A549 (cell line): ENCODE results near the gene IQCE. TPM values are rescaled to one million over a fixed set of nuclear protein-coding genes. Genes with fewer than 3 reads are reported as not detected.

Experiments used
- ATAC-seq, 2 experiments: fragments of 200-7000 bp in 1 of 2; fragments of >200 bp in 1 of 2; cut with Nextera tagmentation in 1 of 2; cut with Tn5 transposase in 1 of 2; 3 replicates each; pipeline versions ENCODE4 v1.8.0 to v1.9.1; 2018 to 2020; ENCODE audit warnings: mild to moderate bottlenecking in 1 of 2, moderate library complexity in 1 of 2
- CTCF ChIA-PET: fragments of 300-600 bp; sonication (Branson Sonifier 250); formaldehyde crosslinking; extraction: SDS; loops from one replicate; lab custom pipeline; 2021; ENCODE audit warnings: antibody characterized with exemption, inconsistent platforms; lab: Yijun Ruan, JAX
- POLR2A ChIA-PET: fragments of 350-600 bp; formaldehyde crosslinking; extraction: SDS; loops from one replicate; lab custom pipeline; 2021; ENCODE audit warnings: antibody characterized with exemption, inconsistent platforms; lab: Yijun Ruan, JAX
- DNase-seq, 2 experiments: peaks; one replicate each; pipeline versions ENCODE4 v3.0.0 to v3.0.0-alpha.2; 2011 to 2016; ENCODE audit warnings: low read depth in 1 of 2, low spot score in 1 of 2
- FAIRE-seq: peaks from 2 replicates; lab custom pipeline; 2011; peaks lifted over from hg19 to GRCh38; lab: Jason Lieb, UNC
- H3K27ac ChIP-seq, 2 experiments: fragments of >200 bp; sonication (Bioruptor Twin); formaldehyde crosslinking; 3 replicates each; pipeline ENCODE4 v1.5.1; 2016 to 2017
- H3K4me1 ChIP-seq: fragments of >200 bp; sonication (Bioruptor Twin); formaldehyde crosslinking; 3 replicates; pipeline ENCODE4 v1.6.1; 2016
- H3K4me2 ChIP-seq: fragments of >200 bp; sonication (Bioruptor Twin); formaldehyde crosslinking; 3 replicates; pipeline ENCODE4 v1.6.1; 2016
- H3K4me3 ChIP-seq: fragments of >200 bp; sonication (Bioruptor Twin); formaldehyde crosslinking; 3 replicates; pipeline ENCODE4 v1.5.1; 2016
- H3K9me3 ChIP-seq: fragments of >200 bp; sonication (Bioruptor Twin); formaldehyde crosslinking; 3 replicates; pipeline ENCODE4 v1.6.1; 2016
- BHLHE40 ChIP-seq: IDR thresholded peaks from 2 replicates; pipeline ENCODE4 v1.6.1; 2012; ENCODE audit warnings: low read depth, low read length, inconsistent platforms
- CHD2 ChIP-seq: fragments of 150-350 bp; IDR thresholded peaks from 2 replicates; pipeline ENCODE4 v1.6.1; 2014; ENCODE audit warnings: low read length; ENCODE audit not compliant: partially characterized antibody
- CHD4 ChIP-seq: fragments of 200-600 bp; sonication (generic); IDR thresholded peaks from 2 replicates; pipeline ENCODE4 v1.6.1; 2016; ENCODE audit warnings: antibody characterized with exemption, mild to moderate bottlenecking, borderline replicate concordance
- FOSL2 ChIP-seq, 2 experiments: fragments of 450-650 bp in 1 of 2; fragments of >200 bp in 1 of 2; sonication (Bioruptor Twin) in 1 of 2; formaldehyde crosslinking; IDR thresholded peaks; 2 replicates each; pipeline versions ENCODE4 v1.5.0 to v1.6.1; 2016 to 2020; ENCODE audit warnings: mild to moderate bottlenecking in 1 of 2, moderate library complexity in 1 of 2
- FOXS1 ChIP-seq: fragments of 250-450 bp; sonication (Bioruptor Pico); IDR thresholded peaks from 2 replicates; pipeline ENCODE4 v1.5.0; 2020; ENCODE audit warnings: mild to moderate bottlenecking, moderate library complexity
- GATA3 ChIP-seq: IDR thresholded peaks from 2 replicates; pipeline ENCODE4 v1.6.1; 2012; ENCODE audit warnings: borderline replicate concordance
- HEYL ChIP-seq: fragments of 250-450 bp; sonication (Bioruptor Pico); IDR thresholded peaks from 2 replicates; pipeline ENCODE4 v1.8.0; 2021; ENCODE audit warnings: mild to moderate bottlenecking, moderate library complexity
- HMGXB4 ChIP-seq: fragments of 250-450 bp; sonication (Bioruptor Pico); IDR thresholded peaks from 2 replicates; pipeline ENCODE4 v1.5.0; 2021; ENCODE audit warnings: mild to moderate bottlenecking, moderate library complexity, borderline replicate concordance
- KDM1A ChIP-seq: fragments of 200-600 bp; sonication (generic); IDR thresholded peaks from 2 replicates; pipeline ENCODE4 v1.6.1; 2016; ENCODE audit warnings: low read depth, mild to moderate bottlenecking
- MAZ ChIP-seq: fragments of 150-350 bp; IDR thresholded peaks from 2 replicates; pipeline ENCODE4 v1.6.1; 2014; ENCODE audit warnings: antibody characterized with exemption, low read depth, low read length, borderline replicate concordance
- MYC ChIP-seq: IDR thresholded peaks from 2 replicates; pipeline ENCODE4 v1.6.1; 2012; ENCODE audit warnings: mild to moderate bottlenecking, inconsistent platforms, low read length, improper control_type of control experiment, borderline replicate concordance
- NPAS2 ChIP-seq: fragments of 250-450 bp; sonication (Bioruptor Pico); IDR thresholded peaks from 2 replicates; pipeline ENCODE4 v1.8.0; 2022; ENCODE audit warnings: mild to moderate bottlenecking, moderate library complexity, borderline replicate concordance
- NR3C1 ChIP-seq: fragments of >200 bp; sonication (Bioruptor Twin); formaldehyde crosslinking; IDR thresholded peaks from 3 replicates; pipeline ENCODE4 v1.6.1; 2017
- PHF8 ChIP-seq: fragments of 200-600 bp; sonication (generic); IDR thresholded peaks from 2 replicates; pipeline ENCODE4 v1.6.1; 2016; ENCODE audit warnings: low read depth, mild to moderate bottlenecking, antibody characterized with exemption, moderate library complexity, borderline replicate concordance
- POLR2A ChIP-seq: IDR thresholded peaks from 2 replicates; pipeline ENCODE4 v1.6.1; 2012; ENCODE audit warnings: mild to moderate bottlenecking, low read length
- POLR2AphosphoS2 ChIP-seq: conservative IDR thresholded peaks from 2 replicates; pipeline ENCODE4 v1.6.1; 2012; ENCODE audit warnings: low read length, improper control_type of control experiment, inconsistent platforms
- RCOR1 ChIP-seq: fragments of 150-350 bp; IDR thresholded peaks from 2 replicates; pipeline ENCODE4 v1.6.1; 2014; ENCODE audit warnings: antibody characterized with exemption, low read length, low read depth
- REST ChIP-seq: fragments of 200-600 bp; sonication (generic); IDR thresholded peaks from 2 replicates; pipeline ENCODE4 v1.6.1; 2016; ENCODE audit warnings: antibody characterized with exemption, mild to moderate bottlenecking, moderate library complexity
- RNF2 ChIP-seq: fragments of 200-600 bp; sonication (generic); IDR thresholded peaks from 2 replicates; pipeline ENCODE4 v1.6.1; 2016; ENCODE audit warnings: low read depth, mild to moderate bottlenecking, antibody characterized with exemption, moderate library complexity, borderline replicate concordance
- SMC3 ChIP-seq: fragments of >200 bp; sonication (Bioruptor Twin); formaldehyde crosslinking; IDR thresholded peaks from 3 replicates; pipeline ENCODE4 v1.6.1; 2018; ENCODE audit warnings: inconsistent platforms
- WGBS: methylation state at CpG from one replicate; pipeline ENCODE4 v1.1.6; 2017; ENCODE audit errors: missing lambda C conversion rate; 5-methylcytosine and 5-hydroxymethylcytosine counted together
- polyA plus RNA-seq, 4 experiments: library from polyadenylated mRNA; depleted of rRNA in 3 of 4; stranded (reverse); fragments of >200 nt; fragmentation: RNase III in 1 of 4; extraction: RNeasy Plus Mini Kit Qiagen cat#74134 plus additional on column Dnase treatment in 1 of 4; gene quantifications; 2 replicates in 3 of 4; 3 replicates in 1 of 4; pipeline ENCODE4 v1.2.3, GENCODE V29; 2011 to 2017

IQCE gene
- polyA plus RNA-seq, 2 of the 4 experiments (the other 2 are of a cell fraction) = 10.6 to 13.0 TPM

- TF ChIP-seq RCOR1 = no peak
- TF ChIP-seq REST = no peak
Observed at GRCh38 chr7:2602406-2603043, 43.7 kb downstream of the IQCE start (continued).

- WGBS = 93% methylated on average over 33 of the region's 35 CpGs
- no peaks in the 10 kb centered on the region for H3K4me1 ChIP-seq
- no peak overlapping the region for H3K4me3 ChIP-seq
- ATAC-seq (no peak), FAIRE-seq (no peak), DNase-seq (no peak)
- no peak for TF ChIP-seq PHF8
- TF ChIP-seq NR3C1 = no peak
- TF ChIP-seq SMC3 = no peak
- no peak for TF ChIP-seq HEYL (CRISPR knock-in tag)
- CTCF ChIA-PET = interaction anchor here (0.6 to 3.4 kb wide), 8 partner anchors 12 to 125 kb away, joined by 3 to 11 read pairs (median 3); no protein-coding TSS in a partner anchor
- H3K4me2 ChIP-seq = no peak overlapping the region
- no peak overlapping the region for H3K27ac ChIP-seq
- POLR2A ChIA-PET = no interaction called here
- no peaks in the 10 kb centered on the region for H3K9me3 ChIP-seq
Observed at GRCh38 chr7:2603044-2603965, 44.5 kb downstream of the IQCE start.

- no peak for FAIRE-seq
- Histone ChIP-seq H3K4me2 (no peak overlapping the region), H3K4me1 (no peaks in the 10 kb centered on the region), H3K9me3 (no peaks in the 10 kb centered on the region), H3K4me3 (no peak overlapping the region), H3K27ac (no peak overlapping the region)
- CTCF ChIA-PET = interaction anchor here (0.9 to 3.4 kb wide), 9 partner anchors 9 to 153 kb away, joined by 3 to 11 read pairs (median 3); no protein-coding TSS in a partner anchor
- WGBS = 92% methylated on average over 29 of the region's 29 CpGs
- DNase-seq = no peak
- TF ChIP-seq HEYL (CRISPR knock-in tag) = no peak
- TF ChIP-seq KDM1A = no peak
- TF ChIP-seq GATA3 = no peak
- no peak for TF ChIP-seq NPAS2 (CRISPR knock-in tag)
- TF ChIP-seq MYC = no peak
- no peak for TF ChIP-seq SMC3
- TF ChIP-seq REST = no peak
- no peak for TF ChIP-seq POLR2AphosphoS2
- no peak for TF ChIP-seq NR3C1
- TF ChIP-seq BHLHE40 = no peak
- TF ChIP-seq RCOR1 = no peak
- no peak for TF ChIP-seq CHD2
- TF ChIP-seq FOXS1 (CRISPR knock-in tag) = no peak
- TF ChIP-seq MAZ = no peak
- TF ChIP-seq FOSL2 (IDR thresholded peaks at IDR 0.05) = no peak
- TF ChIP-seq FOSL2 (CRISPR knock-in tag; IDR thresholded peaks at IDR 0.05) = no peak
- no peak for TF ChIP-seq CHD4
- TF ChIP-seq RNF2 = no peak
- no peak for TF ChIP-seq POLR2A
- TF ChIP-seq HMGXB4 = no peak
- POLR2A ChIA-PET = no interaction called here
- no peak for ATAC-seq
Observed at GRCh38 chr7:2604608-2605174, 45.9 kb downstream of the IQCE start.
